Stimulated activated CD4-positive, alpha-beta T cell treated with anti-CD3 and anti-CD28 coated beads, Interleukin-4, amount 100 ng/mL, for 4 hours (primary cell): Measurements from ENCODE around the gene DUSP14.
"Not testable (repeated sequence)": the region's sequence is repeated elsewhere in the genome, so short reads cannot be mapped to it uniquely, and the experiment has no call there.

Experiments
- DNase-seq, 2 experiments: peaks; one replicate each; pipeline ENCODE4 v3.0.0-alpha.2; 2020

The DUSP14 gene

GRCh38 chr17:37489197-37490001 is at the start of gene DUSP14:
Gene DUSP14, plus strand, starts transcription at chr17:37489891. Its CDS starts 22,382 bp downstream, at chr17:37512273.
- DNase-seq = peak; percentile 79 to 84

- DNase-seq = no peak
These were observed 49.3 kb upstream of the DUSP14 start for GRCh38 chr17:37440424-37440823.

- not testable (repeated sequence) for DNase-seq
These were observed 48.2 kb upstream of the DUSP14 start for GRCh38 chr17:37441369-37442014.

GRCh38 chr17:37446027-37446426 is 43.7 kb upstream of the DUSP14 start:
- DNase-seq = no peak

- no peak for DNase-seq
These were observed 42.0 kb upstream of the DUSP14 start for GRCh38 chr17:37447641-37448040.

GRCh38 chr17:37450112-37450511 is 39.6 kb upstream of the DUSP14 start:
- no peak for DNase-seq

- not testable (repeated sequence) for DNase-seq
These were observed 31.9 kb upstream of the DUSP14 start for GRCh38 chr17:37457801-37458200.

- DNase-seq = no peak
These were observed 30.9 kb upstream of the DUSP14 start for GRCh38 chr17:37458805-37459204.

GRCh38 chr17:37461668-37462067 is 28.0 kb upstream of the DUSP14 start:
- DNase-seq = no peak

GRCh38 chr17:37462492-37462891 is 27.2 kb upstream of the DUSP14 start:
- DNase-seq = no peak

GRCh38 chr17:37463039-37463438 is 26.7 kb upstream of the DUSP14 start:
- DNase-seq = no peak

- no peak for DNase-seq
These were observed 24.5 kb upstream of the DUSP14 start for GRCh38 chr17:37465069-37465616.

- no peak for DNase-seq
These were observed 23.2 kb upstream of the DUSP14 start for GRCh38 chr17:37466471-37466870.

- no peak for DNase-seq
These were observed 19.5 kb upstream of the DUSP14 start for GRCh38 chr17:37470181-37470580.

GRCh38 chr17:37475731-37476420 is 13.8 kb upstream of the DUSP14 start:
- no peak for DNase-seq

GRCh38 chr17:37476431-37477120 is 13.1 kb upstream of the DUSP14 start:
- DNase-seq = no peak

GRCh38 chr17:37478187-37478586 is 11.5 kb upstream of the DUSP14 start:
- DNase-seq = no peak

GRCh38 chr17:37479025-37479424 is 10.7 kb upstream of the DUSP14 start:
- DNase-seq = no peak

GRCh38 chr17:37480427-37480826 is 9.3 kb upstream of the DUSP14 start:
- DNase-seq = no peak

GRCh38 chr17:37481001-37481665 is 8.6 kb upstream of the DUSP14 start:
- no peak for DNase-seq

- DNase-seq = no peak
These were observed 6.2 kb upstream of the DUSP14 start for GRCh38 chr17:37483311-37484039.
